HG03060 (cell line): Measurements from ENCODE around the gene SOCS3.

Source experiments
- ATAC-seq: cut with Tn5 transposase; IDR thresholded peaks from one replicate; pipeline ENCODE4 v1.9.1; 2021; ENCODE audit warnings: low read depth, moderate number of reproducible peaks; ENCODE audit not compliant: unreplicated experiment

The SOCS3 gene

GRCh38 chr17:78359997-78360370 is at the start of gene SOCS3:
SOCS3 (minus strand) TSS chr17:78360077; CDS start chr17:78359095, 982 bp downstream.
- ATAC-seq, result no peak

- no peak for ATAC-seq
Measured at GRCh38 chr17:78409191-78409928, 49.5 kb upstream of the SOCS3 start.

- no peak for ATAC-seq
Measured at GRCh38 chr17:78408476-78409050, 48.7 kb upstream of the SOCS3 start.

- ATAC-seq, result no peak
Measured at GRCh38 chr17:78407387-78408000, 47.6 kb upstream of the SOCS3 start.

GRCh38 chr17:78406920-78407319 is 47.0 kb upstream of the SOCS3 start:
- no peak for ATAC-seq

GRCh38 chr17:78406396-78406795 is 46.5 kb upstream of the SOCS3 start:
- ATAC-seq, result no peak

- no peak for ATAC-seq
Measured at GRCh38 chr17:78403822-78404221, 43.9 kb upstream of the SOCS3 start.

- no peak for ATAC-seq
Measured at GRCh38 chr17:78401891-78402290, 42.0 kb upstream of the SOCS3 start.

GRCh38 chr17:78401246-78401645 is 41.4 kb upstream of the SOCS3 start:
- no peak for ATAC-seq

- no peak for ATAC-seq
Measured at GRCh38 chr17:78400581-78401240, 40.8 kb upstream of the SOCS3 start.

GRCh38 chr17:78399693-78400144 is 39.8 kb upstream of the SOCS3 start:
- ATAC-seq, result no peak

- ATAC-seq, result no peak
Measured at GRCh38 chr17:78399028-78399692, 39.3 kb upstream of the SOCS3 start.

GRCh38 chr17:78398390-78398789 is 38.5 kb upstream of the SOCS3 start:
- ATAC-seq, result no peak

GRCh38 chr17:78397681-78398101 is 37.8 kb upstream of the SOCS3 start:
- no peak for ATAC-seq

GRCh38 chr17:78396441-78397337 is 36.8 kb upstream of the SOCS3 start:
- no peak for ATAC-seq

- ATAC-seq, result no peak
Measured at GRCh38 chr17:78395155-78395554, 35.3 kb upstream of the SOCS3 start.

GRCh38 chr17:78394209-78394608 is 34.3 kb upstream of the SOCS3 start:
- no peak for ATAC-seq

- ATAC-seq, result no peak
Measured at GRCh38 chr17:78393575-78393974, 33.7 kb upstream of the SOCS3 start.

- no peak for ATAC-seq
Measured at GRCh38 chr17:78392295-78392694, 32.4 kb upstream of the SOCS3 start.

GRCh38 chr17:78391843-78392242 is 32.0 kb upstream of the SOCS3 start:
- ATAC-seq, result no peak
